GM10266 (cell line): ENCODE results near the gene KLHDC4.

Experiments used
- DNase-seq: peaks from one replicate; pipeline ENCODE4 v3.0.0; 2012; ENCODE audit errors: extremely low spot score
- TF ChIP-seq, protein P1 (sequence below): IDR thresholded peaks from 2 replicates; pipeline ENCODE4 v1.5.1; 2012; ENCODE audit warnings: mild to moderate bottlenecking, low read depth; ENCODE audit not compliant: control insufficient read depth, insufficient read depth; ENCODE audit errors: missing control alignments

Gene KLHDC4

DNA sequence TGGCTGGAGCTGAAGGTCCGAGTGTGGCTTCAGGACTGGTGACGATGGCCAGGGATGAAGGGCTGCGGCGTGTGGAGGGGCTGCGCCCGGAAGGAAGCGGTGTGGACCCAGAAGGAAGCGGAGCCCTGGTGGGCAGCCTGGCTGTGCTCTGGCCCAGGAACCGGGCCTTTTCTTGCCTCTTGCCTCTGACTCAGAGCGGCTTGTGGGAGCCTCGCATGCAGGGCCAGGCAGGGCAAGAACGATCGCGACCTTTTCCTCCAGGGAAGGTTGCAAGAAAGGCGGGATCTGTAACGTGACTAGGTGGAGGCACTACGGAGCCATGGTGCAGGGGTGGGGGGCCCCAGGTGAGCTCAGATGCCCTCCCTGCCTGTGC lies 85.5 kb downstream of the KLHDC4 start:
- no peak for DNase-seq
- TF ChIP-seq, protein P1, sequence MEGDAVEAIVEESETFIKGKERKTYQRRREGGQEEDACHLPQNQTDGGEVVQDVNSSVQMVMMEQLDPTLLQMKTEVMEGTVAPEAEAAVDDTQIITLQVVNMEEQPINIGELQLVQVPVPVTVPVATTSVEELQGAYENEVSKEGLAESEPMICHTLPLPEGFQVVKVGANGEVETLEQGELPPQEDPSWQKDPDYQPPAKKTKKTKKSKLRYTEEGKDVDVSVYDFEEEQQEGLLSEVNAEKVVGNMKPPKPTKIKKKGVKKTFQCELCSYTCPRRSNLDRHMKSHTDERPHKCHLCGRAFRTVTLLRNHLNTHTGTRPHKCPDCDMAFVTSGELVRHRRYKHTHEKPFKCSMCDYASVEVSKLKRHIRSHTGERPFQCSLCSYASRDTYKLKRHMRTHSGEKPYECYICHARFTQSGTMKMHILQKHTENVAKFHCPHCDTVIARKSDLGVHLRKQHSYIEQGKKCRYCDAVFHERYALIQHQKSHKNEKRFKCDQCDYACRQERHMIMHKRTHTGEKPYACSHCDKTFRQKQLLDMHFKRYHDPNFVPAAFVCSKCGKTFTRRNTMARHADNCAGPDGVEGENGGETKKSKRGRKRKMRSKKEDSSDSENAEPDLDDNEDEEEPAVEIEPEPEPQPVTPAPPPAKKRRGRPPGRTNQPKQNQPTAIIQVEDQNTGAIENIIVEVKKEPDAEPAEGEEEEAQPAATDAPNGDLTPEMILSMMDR: no peak

GRCh38 chr16:87679593-87680271 lies 86.1 kb downstream of the KLHDC4 start:
- TF ChIP-seq, protein P1: no peak

GRCh38 chr16:87678618-87679017 lies 87.2 kb downstream of the KLHDC4 start:
- DNase-seq: no peak
- TF ChIP-seq, protein P1: no peak

More at GRCh38 chr16:87679593-87680271, 86.1 kb downstream of the KLHDC4 start:
- DNase-seq: no peak

- TF ChIP-seq, protein P1: no peak
- DNase-seq: no peak
These were observed 88.0 kb downstream of the KLHDC4 start for GRCh38 chr16:87677830-87678229.

DNA sequence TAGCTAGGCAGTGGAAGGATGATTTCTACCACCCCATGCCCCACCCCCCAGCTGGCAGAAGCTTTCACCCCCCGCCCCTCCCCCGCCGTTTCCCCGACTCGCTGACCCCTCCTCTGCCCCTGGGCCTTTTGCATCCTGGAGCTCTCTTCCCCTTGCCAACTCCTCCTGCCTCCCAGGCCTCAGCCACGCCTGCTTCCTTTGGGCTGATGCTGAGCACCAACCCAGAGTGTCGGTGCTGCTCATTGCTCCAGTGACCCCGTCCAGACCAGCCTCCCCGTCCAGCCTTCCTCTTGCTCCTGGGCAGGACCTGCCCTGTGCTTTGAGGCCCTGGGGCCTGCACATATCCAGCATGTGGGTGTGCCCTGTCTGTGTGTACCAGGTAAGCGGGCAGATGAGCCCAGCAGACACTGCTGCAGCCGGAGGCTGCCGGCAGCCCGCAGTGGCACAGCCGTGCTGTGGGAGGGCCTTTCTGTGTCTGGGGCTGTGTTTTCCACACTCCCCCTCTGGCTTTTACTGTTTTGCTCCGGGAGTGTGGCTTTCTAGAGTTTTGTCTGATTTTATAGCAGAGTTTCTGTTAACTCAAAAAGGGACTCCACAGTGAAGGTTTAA lies 90.6 kb downstream of the KLHDC4 start:
- no peak for DNase-seq
- TF ChIP-seq, protein P1: no peak

- TF ChIP-seq, protein P1: no peak
- no peak for DNase-seq
These were observed 91.4 kb downstream of the KLHDC4 start for GRCh38 chr16:87674419-87674818.

DNA sequence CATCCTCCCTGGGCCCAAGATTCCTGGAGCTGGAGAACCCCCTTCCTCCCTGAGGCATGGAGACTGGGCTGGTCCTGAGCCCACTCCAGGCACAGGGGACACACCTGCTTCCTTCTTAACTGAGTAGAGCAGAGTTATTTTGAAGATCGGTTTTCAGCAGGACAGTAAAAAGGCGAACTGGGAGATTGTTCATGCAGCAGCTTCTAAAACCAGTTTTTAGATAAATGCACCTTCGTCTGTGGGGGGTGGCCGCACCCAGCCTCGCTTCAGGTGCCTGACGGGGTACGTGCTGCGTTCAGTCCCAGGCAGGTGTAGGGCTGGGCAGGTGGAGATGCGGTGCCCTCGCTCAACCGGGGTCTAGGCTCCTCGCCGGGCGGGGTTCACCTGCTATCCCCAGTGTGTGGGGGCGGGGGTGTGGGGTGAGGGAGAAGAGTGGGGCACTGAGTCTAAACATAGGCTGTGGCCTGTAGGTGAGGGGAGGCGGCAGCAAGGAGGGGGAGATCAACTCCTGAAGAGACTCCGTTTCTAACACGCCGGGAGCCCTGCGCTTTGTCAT lies 94.0 kb downstream of the KLHDC4 start:
- TF ChIP-seq, protein P1: no peak
- DNase-seq: no peak
